ENCODE measurements around the gene RLN3.

The RLN3 gene

DNA sequence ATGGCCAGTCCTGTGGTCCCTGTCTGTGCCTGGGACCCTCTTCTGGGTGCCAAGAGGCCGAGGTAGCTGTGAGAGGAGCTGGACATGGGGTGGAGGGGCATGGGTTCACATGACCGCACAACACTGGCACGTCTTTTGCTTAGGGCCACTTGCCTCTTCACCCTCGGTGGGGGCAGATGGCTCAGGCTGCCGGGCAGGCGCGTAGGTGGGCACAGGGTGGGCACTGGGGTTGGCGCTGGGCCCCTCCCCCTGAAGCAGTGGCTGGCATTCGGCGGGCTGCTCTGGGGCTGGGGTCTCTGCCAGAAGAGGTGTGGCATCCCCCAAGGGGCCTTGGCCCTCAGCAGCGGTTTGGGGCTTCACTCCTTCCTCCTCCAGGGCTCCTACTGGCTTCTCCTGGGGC, 25.6 kb downstream of the RLN3 start:
- Histone ChIP-seq H3K27me3 (ENCODE audit: insufficient read depth, low read length) (no peaks in the 10 kb centered on the region), H2AFZ (ENCODE audit: insufficient read depth, low read length, poor library complexity) (no peak overlapping the region), H2AK5ac (ENCODE audit: low read length) (no peak overlapping the region), H3K9ac (ENCODE audit: low read length) (no peak overlapping the region), H3K27ac (ENCODE audit: low read depth, low read length) (no peak overlapping the region), H3K18ac (ENCODE audit: low read length) (no peak overlapping the region), H2BK120ac (ENCODE audit: insufficient read depth, low read length, poor library complexity) (no peak overlapping the region), H3K4me1 (ENCODE audit: control insufficient read depth in 1 of 2, insufficient read depth in 2 of 2, low read length in 2 of 2) (no peaks in the 10 kb centered on the region), H4K91ac (ENCODE audit: low read depth, low read length) (no peak overlapping the region), H2BK5ac (ENCODE audit: low read depth, low read length, poor library complexity) (no peak overlapping the region), H3K4me3 (ENCODE audit: low read depth, low read length) (no peak overlapping the region), H3K23ac (ENCODE audit: low read length) (no peak overlapping the region), H4K12ac (ENCODE audit: low read depth, low read length) (no peak overlapping the region), H3K4me2 (ENCODE audit: low read length) (no peak overlapping the region), H4K8ac (ENCODE audit: low read depth, low read length) (no peak overlapping the region), H3K4ac (ENCODE audit: low read depth, low read length) (no peak overlapping the region), H2BK12ac (ENCODE audit: low read length) (no peak overlapping the region), H3K79me2 (ENCODE audit: control insufficient read depth, insufficient read depth, low read length, poor library complexity) (no peaks in the 10 kb centered on the region), H3K36me3 (ENCODE audit: control insufficient read depth in 1 of 2, insufficient read depth in 2 of 2, low read length in 2 of 2) (no peaks in the 10 kb centered on the region), H3K14ac (ENCODE audit: low read length) (no peak overlapping the region), H3K79me1 (ENCODE audit: low read length) (no peaks in the 10 kb centered on the region), H3K9me3 (ENCODE audit: insufficient read depth, low read depth, low read length) (no peaks in the 10 kb centered on the region)
- no peak for DNase-seq
- no CpG with 5 or more reads among the region's 11 CpGs for WGBS (ENCODE audit: extremely low coverage, insufficient coverage, insufficient read length)

GRCh38 chr19:14054099-14054498, 26.2 kb downstream of the RLN3 start:
- Histone ChIP-seq H4K8ac (ENCODE audit: low read depth, low read length) (no peak overlapping the region), H3K27ac (ENCODE audit: low read depth, low read length) (no peak overlapping the region), H4K91ac (ENCODE audit: low read depth, low read length) (no peak overlapping the region), H3K9me3 (ENCODE audit: insufficient read depth, low read depth, low read length) (no peaks in the 10 kb centered on the region), H2BK5ac (ENCODE audit: low read depth, low read length, poor library complexity) (no peak overlapping the region), H3K27me3 (ENCODE audit: insufficient read depth, low read length) (peaks cover 3% of the 10 kb centered on the region), H3K9ac (ENCODE audit: low read length) (no peak overlapping the region), H3K4me3 (ENCODE audit: low read depth, low read length) (no peak overlapping the region), H4K12ac (ENCODE audit: low read depth, low read length) (no peak overlapping the region), H3K4ac (ENCODE audit: low read depth, low read length) (no peak overlapping the region), H3K23ac (ENCODE audit: low read length) (no peak overlapping the region), H3K4me1 (ENCODE audit: control insufficient read depth in 1 of 2, insufficient read depth in 2 of 2, low read length in 2 of 2) (no peaks in the 10 kb centered on the region), H3K79me2 (ENCODE audit: control insufficient read depth, insufficient read depth, low read length, poor library complexity) (no peaks in the 10 kb centered on the region), H3K14ac (ENCODE audit: low read length) (no peak overlapping the region), H3K18ac (ENCODE audit: low read length) (no peak overlapping the region), H3K4me2 (ENCODE audit: low read length) (no peak overlapping the region), H2AFZ (ENCODE audit: insufficient read depth, low read length, poor library complexity) (no peak overlapping the region), H2BK12ac (ENCODE audit: low read length) (no peak overlapping the region), H3K36me3 (ENCODE audit: control insufficient read depth in 1 of 2, insufficient read depth in 2 of 2, low read length in 2 of 2) (no peaks in the 10 kb centered on the region), H2BK120ac (ENCODE audit: insufficient read depth, low read length, poor library complexity) (no peak overlapping the region), H2AK5ac (ENCODE audit: low read length) (no peak overlapping the region), H3K79me1 (ENCODE audit: low read length) (no peaks in the 10 kb centered on the region)
- DNase-seq, result no peak
- no CpG with 5 or more reads among the region's 6 CpGs for WGBS (ENCODE audit: extremely low coverage, insufficient coverage, insufficient read length)

DNA sequence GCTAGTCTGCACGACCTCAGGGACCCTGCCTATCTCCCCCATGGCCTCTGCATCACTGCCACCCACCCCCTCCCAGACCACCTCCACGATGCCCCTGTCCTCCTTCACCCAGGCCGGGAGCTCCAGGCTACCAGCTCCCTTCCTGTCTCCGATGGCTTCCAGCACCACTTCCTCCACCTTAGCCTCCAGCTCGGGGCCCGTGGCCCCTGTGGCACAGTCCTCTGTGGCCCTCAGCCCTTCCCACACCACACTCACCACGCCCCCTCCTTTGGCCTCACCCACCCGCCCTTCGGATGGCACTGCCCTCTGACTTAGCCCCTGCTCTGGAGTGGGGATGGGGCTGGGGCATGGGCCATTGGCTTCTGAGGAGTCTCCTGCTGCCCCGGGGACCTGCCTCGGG, 26.8 kb downstream of the RLN3 start:
- Histone ChIP-seq H3K14ac (ENCODE audit: low read length) (no peak overlapping the region), H2AFZ (ENCODE audit: insufficient read depth, low read length, poor library complexity) (no peak overlapping the region), H3K4ac (ENCODE audit: low read depth, low read length) (no peak overlapping the region), H3K9ac (ENCODE audit: low read length) (no peak overlapping the region), H3K79me1 (ENCODE audit: low read length) (no peaks in the 10 kb centered on the region), H3K36me3 (ENCODE audit: control insufficient read depth in 1 of 2, insufficient read depth in 2 of 2, low read length in 2 of 2) (no peaks in the 10 kb centered on the region), H2BK12ac (ENCODE audit: low read length) (no peak overlapping the region), H3K79me2 (ENCODE audit: control insufficient read depth, insufficient read depth, low read length, poor library complexity) (no peaks in the 10 kb centered on the region), H4K8ac (ENCODE audit: low read depth, low read length) (no peak overlapping the region), H4K91ac (ENCODE audit: low read depth, low read length) (no peak overlapping the region), H3K27me3 (ENCODE audit: insufficient read depth, low read length) (peaks cover 3% of the 10 kb centered on the region), H3K4me1 (ENCODE audit: control insufficient read depth in 1 of 2, insufficient read depth in 2 of 2, low read length in 2 of 2) (no peaks in the 10 kb centered on the region), H3K18ac (ENCODE audit: low read length) (no peak overlapping the region), H3K4me2 (ENCODE audit: low read length) (no peak overlapping the region), H3K27ac (ENCODE audit: low read depth, low read length) (no peak overlapping the region), H3K9me3 (ENCODE audit: insufficient read depth, low read depth, low read length) (no peaks in the 10 kb centered on the region), H3K4me3 (ENCODE audit: low read depth, low read length) (no peak overlapping the region), H2BK5ac (ENCODE audit: low read depth, low read length, poor library complexity) (no peak overlapping the region), H4K12ac (ENCODE audit: low read depth, low read length) (no peak overlapping the region), H2BK120ac (ENCODE audit: insufficient read depth, low read length, poor library complexity) (no peak overlapping the region), H2AK5ac (ENCODE audit: low read length) (no peak overlapping the region), H3K23ac (ENCODE audit: low read length) (no peak overlapping the region)
- DNase-seq, result no peak
- no CpG with 5 or more reads among the region's 11 CpGs for whole genome bisulfite sequencing (ENCODE audit: extremely low coverage, insufficient coverage, insufficient read length)

DNA sequence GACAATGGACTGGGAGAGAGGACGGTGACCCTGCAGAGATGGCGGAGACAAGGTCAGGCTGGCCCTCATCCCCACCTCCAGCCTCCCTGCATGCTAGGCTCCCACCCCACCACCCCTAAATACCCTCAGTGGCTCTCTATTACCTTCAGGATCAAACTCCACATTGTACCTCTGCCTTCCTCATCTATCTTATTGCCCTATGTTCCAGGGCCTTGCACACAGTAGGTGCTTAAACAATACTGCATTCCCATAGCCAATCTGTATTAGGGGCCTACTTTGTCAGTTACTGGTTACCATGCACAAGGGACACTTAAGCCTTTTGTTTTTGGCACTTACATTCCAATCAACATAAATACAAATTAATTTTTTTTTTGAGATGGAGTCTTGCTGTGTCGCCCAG, 27.4 kb downstream of the RLN3 start:
- no peak overlapping the region for H4K12ac ChIP-seq (ENCODE audit: low read depth, low read length)
- H4K8ac ChIP-seq (ENCODE audit: low read depth, low read length), result no peak overlapping the region
- peaks cover 3% of the 10 kb centered on the region for H3K27me3 ChIP-seq (ENCODE audit: insufficient read depth, low read length)
- no peak overlapping the region for H3K27ac ChIP-seq (ENCODE audit: low read depth, low read length)
- no peak overlapping the region for H2AFZ ChIP-seq (ENCODE audit: insufficient read depth, low read length, poor library complexity)
- no peaks in the 10 kb centered on the region for H3K79me1 ChIP-seq (ENCODE audit: low read length)
- H3K4ac ChIP-seq (ENCODE audit: low read depth, low read length), result no peak overlapping the region
- H2AK5ac ChIP-seq (ENCODE audit: low read length), result no peak overlapping the region
- H3K4me2 ChIP-seq (ENCODE audit: low read length), result no peak overlapping the region
- no peaks in the 10 kb centered on the region for H3K79me2 ChIP-seq (ENCODE audit: control insufficient read depth, insufficient read depth, low read length, poor library complexity)
- H3K36me3 ChIP-seq (ENCODE audit: control insufficient read depth in 1 of 2, insufficient read depth in 2 of 2, low read length in 2 of 2), result no peaks in the 10 kb centered on the region
- H3K14ac ChIP-seq (ENCODE audit: low read length), result no peak overlapping the region
- WGBS (ENCODE audit: extremely low coverage, insufficient coverage, insufficient read length), result no CpG with 5 or more reads among the region's 3 CpGs
- no peak overlapping the region for H2BK5ac ChIP-seq (ENCODE audit: low read depth, low read length, poor library complexity)
- H3K9me3 ChIP-seq (ENCODE audit: insufficient read depth, low read depth, low read length), result no peaks in the 10 kb centered on the region
- no peak overlapping the region for H3K9ac ChIP-seq (ENCODE audit: low read length)
- DNase-seq, result no peak
- H3K18ac ChIP-seq (ENCODE audit: low read length), result no peak overlapping the region
- H2BK120ac ChIP-seq (ENCODE audit: insufficient read depth, low read length, poor library complexity), result no peak overlapping the region
- peaks cover 0 to 2% of the 10 kb centered on the region in 2 experiments for H3K4me1 ChIP-seq (ENCODE audit: control insufficient read depth in 1 of 2, insufficient read depth in 2 of 2, low read length in 2 of 2)
- H3K23ac ChIP-seq (ENCODE audit: low read length), result no peak overlapping the region
- H4K91ac ChIP-seq (ENCODE audit: low read depth, low read length), result no peak overlapping the region
- H2BK12ac ChIP-seq (ENCODE audit: low read length), result no peak overlapping the region
- no peak overlapping the region for H3K4me3 ChIP-seq (ENCODE audit: low read depth, low read length)

All from trophoblast cell (in vitro differentiated cells and primary cell).